Measurements from ENCODE around the gene MAP3K3.

- TF ChIP-seq, protein P1, sequence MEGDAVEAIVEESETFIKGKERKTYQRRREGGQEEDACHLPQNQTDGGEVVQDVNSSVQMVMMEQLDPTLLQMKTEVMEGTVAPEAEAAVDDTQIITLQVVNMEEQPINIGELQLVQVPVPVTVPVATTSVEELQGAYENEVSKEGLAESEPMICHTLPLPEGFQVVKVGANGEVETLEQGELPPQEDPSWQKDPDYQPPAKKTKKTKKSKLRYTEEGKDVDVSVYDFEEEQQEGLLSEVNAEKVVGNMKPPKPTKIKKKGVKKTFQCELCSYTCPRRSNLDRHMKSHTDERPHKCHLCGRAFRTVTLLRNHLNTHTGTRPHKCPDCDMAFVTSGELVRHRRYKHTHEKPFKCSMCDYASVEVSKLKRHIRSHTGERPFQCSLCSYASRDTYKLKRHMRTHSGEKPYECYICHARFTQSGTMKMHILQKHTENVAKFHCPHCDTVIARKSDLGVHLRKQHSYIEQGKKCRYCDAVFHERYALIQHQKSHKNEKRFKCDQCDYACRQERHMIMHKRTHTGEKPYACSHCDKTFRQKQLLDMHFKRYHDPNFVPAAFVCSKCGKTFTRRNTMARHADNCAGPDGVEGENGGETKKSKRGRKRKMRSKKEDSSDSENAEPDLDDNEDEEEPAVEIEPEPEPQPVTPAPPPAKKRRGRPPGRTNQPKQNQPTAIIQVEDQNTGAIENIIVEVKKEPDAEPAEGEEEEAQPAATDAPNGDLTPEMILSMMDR (IDR thresholded peaks at IDR 0.05) = no peak
- TF ChIP-seq POLR2A (IDR thresholded peaks at IDR 0.05) = no peak
These were observed 79.2 kb downstream of the MAP3K3 start for GRCh38 chr17:63701456-63701820.

Data from body of pancreas (tissue), 4 donors.